Measurements from ENCODE around the gene SHC2.

GRCh38 chr19:374183-374885 is 86.5 kb downstream of the SHC2 start:
- no peak for TF ChIP-seq CTCF (IDR thresholded peaks at IDR 0.05)
- no peak for TF ChIP-seq TCF7L2 (IDR thresholded peaks at IDR 0.05; ENCODE audit: low read depth, low read length)
